ENCODE results near the gene CDC20. TPM values are rescaled to one million over a fixed set of nuclear protein-coding genes. Genes with fewer than 3 reads are reported as not detected.

The CDC20 gene
- total and polyA plus RNA-seq, 2 donors (not counting 1 experiment from before 2014, with no cell fraction given) = 1.1 to 1.5 TPM

DNA sequence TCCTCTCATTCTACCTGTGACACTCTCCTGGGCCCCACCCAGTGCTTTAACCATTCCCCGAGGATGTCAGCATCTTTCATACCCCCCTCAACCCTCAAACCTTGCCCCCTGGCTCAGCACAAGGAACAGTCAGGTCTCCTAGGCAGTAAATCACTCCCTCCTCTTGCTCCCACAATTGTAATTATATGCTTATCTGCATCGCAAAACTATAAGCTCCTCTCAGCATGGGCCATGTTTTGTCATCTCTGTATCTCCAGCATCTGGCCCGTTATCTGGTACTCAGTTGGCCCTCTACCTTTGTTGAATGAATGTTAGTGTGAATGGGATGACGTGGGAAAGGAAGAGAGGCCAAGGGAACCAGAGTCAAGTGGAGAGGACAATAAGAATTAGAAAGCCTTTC is 11.8 kb downstream of the CDC20 start:
- POLR2A ChIA-PET = interaction anchor here (1.1 kb wide), 1 partner anchor 12 kb away, joined by 3 read pairs; the partner anchor contains the start of gene CDC20
- WGBS (ENCODE audit: insufficient coverage) = 100% methylated on average over 2 of the region's 4 CpGs
- Histone ChIP-seq H3K36me3 (replicated peaks in 1 of 2; ENCODE audit: control extremely low read depth in 1 of 2, control insufficient read depth in 1 of 2, extremely low read depth in 1 of 2, insufficient read depth in 2 of 2, low read length in 1 of 2) (peaks cover 0 to 2% of the 10 kb centered on the region in 2 experiments), H3K79me2 (ENCODE audit: control insufficient read depth, insufficient read depth, low read length) (peaks cover 46% of the 10 kb centered on the region), H4K20me1 (ENCODE audit: control insufficient read depth, insufficient read depth, low read length, poor library complexity, severe bottlenecking) (peaks cover 23% of the 10 kb centered on the region), H3K4me3 (ENCODE audit: control extremely low read depth in 1 of 5, extremely low read depth in 1 of 5, insufficient read depth in 1 of 5, low read depth in 2 of 5, low read length in 4 of 5) (no peak overlapping the region), H3K9me3 (ENCODE audit: control extremely low read depth in 1 of 3, control insufficient read depth in 2 of 3, insufficient read depth in 1 of 3, low read length in 2 of 3) (no peaks in the 10 kb centered on the region), H3K9ac (ENCODE audit: low read length) (no peak overlapping the region), H3K27me3 (replicated peaks in 1 of 4; ENCODE audit: control extremely low read depth in 1 of 4, control insufficient read depth in 3 of 4, insufficient read depth in 4 of 4, low read length in 3 of 4) (no peaks in the 10 kb centered on the region), H3K27ac (ENCODE audit: low read length in 2 of 2) (no peak overlapping the region), H3K4me2 (replicated peaks; ENCODE audit: low read depth, low read length, poor library complexity, severe bottlenecking) (no peak overlapping the region), H2AFZ (ENCODE audit: insufficient read depth, low read depth, low read length, poor library complexity, severe bottlenecking) (no peak overlapping the region), H3K4me1 (ENCODE audit: control insufficient read depth in 2 of 2, insufficient read depth in 2 of 2, low read length in 2 of 2) (peaks cover 18 to 24% of the 10 kb centered on the region in 2 donors)
- no peak for DNase-seq
- peak overlapping the region; percentile 8 for H3K27ac Mint-ChIP-seq
- peaks cover 38% of the 10 kb centered on the region for H3K4me1 Mint-ChIP-seq
- ATAC-seq (ENCODE audit: low read depth) = no peak
- intact Hi-C loops (cut with micrococcal nuclease) = no loop called here
- no peaks in the 10 kb centered on the region for H3K27me3 Mint-ChIP-seq
- TF ChIP-seq CTCF (IDR thresholded peaks at IDR 0.05) = no peak
- no peak for TF ChIP-seq EZH2 (IDR thresholded peaks at IDR 0.05; ENCODE audit: borderline replicate concordance, insufficient read depth, low read depth, low read length, poor library complexity, severe bottlenecking)
- H3K4me3 Mint-ChIP-seq = peak overlapping the region; percentile 5
- no peaks in the 10 kb centered on the region for H3K9me3 Mint-ChIP-seq (ENCODE audit: insufficient read depth)
- CTCF ChIA-PET = interaction anchor here (0.7 to 1.2 kb wide), 2 partner anchors 124 to 601 kb away, joined by 3 read pairs; no protein-coding TSS in a partner anchor

GRCh38 chr1:43372172-43372571 is 13.4 kb downstream of the CDC20 start:
- no peaks in the 10 kb centered on the region for H3K9me3 ChIP-seq (ENCODE audit: control extremely low read depth in 1 of 3, control insufficient read depth in 2 of 3, insufficient read depth in 1 of 3, low read length in 2 of 3)
- no peaks in the 10 kb centered on the region for H3K9me3 Mint-ChIP-seq (ENCODE audit: insufficient read depth)
- H4K20me1 ChIP-seq (ENCODE audit: control insufficient read depth, insufficient read depth, low read length, poor library complexity, severe bottlenecking) = peaks cover 10% of the 10 kb centered on the region
- H3K4me2 ChIP-seq (replicated peaks; ENCODE audit: low read depth, low read length, poor library complexity, severe bottlenecking) = no peak overlapping the region
- ATAC-seq (ENCODE audit: low read depth) = no peak
- 100% methylated on average over 2 of the region's 5 CpGs for WGBS (ENCODE audit: insufficient coverage)
- TF ChIP-seq CTCF (IDR thresholded peaks at IDR 0.05) (no peak), EZH2 (IDR thresholded peaks at IDR 0.05; ENCODE audit: borderline replicate concordance, insufficient read depth, low read depth, low read length, poor library complexity, severe bottlenecking) (no peak)
- no peak for DNase-seq
- peaks cover 23% of the 10 kb centered on the region for H3K4me1 Mint-ChIP-seq
- ChIA-PET POLR2A (no interaction called here), CTCF (no interaction called here)
- H2AFZ ChIP-seq (ENCODE audit: insufficient read depth, low read depth, low read length, poor library complexity, severe bottlenecking) = no peak overlapping the region
- intact Hi-C loops (cut with micrococcal nuclease) = no loop called here
- no peak overlapping the region for H3K27ac ChIP-seq (ENCODE audit: low read length in 2 of 2)
- H3K4me1 ChIP-seq (ENCODE audit: control insufficient read depth in 2 of 2, insufficient read depth in 2 of 2, low read length in 2 of 2) = peaks cover 6 to 9% of the 10 kb centered on the region in 2 donors
- no peak overlapping the region for H3K27ac Mint-ChIP-seq
- H3K79me2 ChIP-seq (ENCODE audit: control insufficient read depth, insufficient read depth, low read length) = peaks cover 30% of the 10 kb centered on the region
- no peaks in the 10 kb centered on the region for H3K27me3 Mint-ChIP-seq
- H3K4me3 ChIP-seq (ENCODE audit: control extremely low read depth in 1 of 5, extremely low read depth in 1 of 5, insufficient read depth in 1 of 5, low read depth in 2 of 5, low read length in 4 of 5) = no peak overlapping the region
- no peak overlapping the region for H3K9ac ChIP-seq (ENCODE audit: low read length)
- no peak overlapping the region for H3K4me3 Mint-ChIP-seq
- no peaks in the 10 kb centered on the region for H3K27me3 ChIP-seq (replicated peaks in 1 of 4; ENCODE audit: control extremely low read depth in 1 of 4, control insufficient read depth in 3 of 4, insufficient read depth in 4 of 4, low read length in 3 of 4)
- no peaks in the 10 kb centered on the region for H3K36me3 ChIP-seq (replicated peaks in 1 of 2; ENCODE audit: control extremely low read depth in 1 of 2, control insufficient read depth in 1 of 2, extremely low read depth in 1 of 2, insufficient read depth in 2 of 2, low read length in 1 of 2)
